T-helper 1 cell (primary cell): ENCODE measurements around the gene COA1.
"Not testable (repeated sequence)": the region's sequence is repeated elsewhere in the genome, so short reads cannot be mapped to it uniquely, and the experiment has no call there.

Experiments
- DNase-seq, 5 donors: peaks; one replicate each; pipeline ENCODE4 v3.0.0-alpha.2; 2012 to 2020

The COA1 gene

DNA sequence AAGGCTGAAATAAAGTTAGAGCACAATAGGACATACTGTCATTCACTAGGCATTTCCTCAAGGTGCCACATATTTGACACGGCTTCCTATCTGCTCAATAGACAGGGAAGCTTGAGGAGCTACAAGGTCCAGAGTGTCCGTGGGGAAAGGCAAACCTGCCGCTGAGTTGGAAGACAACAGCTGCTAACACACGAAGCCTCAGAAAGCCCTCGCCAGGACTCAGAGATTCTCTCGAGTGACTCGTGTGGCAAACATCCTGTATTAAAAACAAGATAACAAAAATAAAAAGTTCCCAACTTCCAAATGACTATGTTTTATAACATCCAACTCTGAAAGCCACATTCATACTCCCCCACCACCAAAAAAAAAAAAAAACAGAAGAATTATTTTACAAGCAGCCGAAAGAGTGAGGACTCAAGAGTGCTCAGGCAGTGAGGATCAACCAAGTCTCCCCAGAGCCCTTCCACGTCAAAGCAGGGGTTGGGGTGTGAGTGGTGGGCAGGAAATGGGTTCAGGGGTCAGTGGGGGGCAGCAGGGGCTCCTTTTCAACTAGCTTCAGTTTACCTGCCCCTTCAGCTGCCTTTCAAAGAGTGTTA, 78.8 kb downstream of the COA1 start:
- DNase-seq = peak in 1 of 5 donors; percentile 42

DNA sequence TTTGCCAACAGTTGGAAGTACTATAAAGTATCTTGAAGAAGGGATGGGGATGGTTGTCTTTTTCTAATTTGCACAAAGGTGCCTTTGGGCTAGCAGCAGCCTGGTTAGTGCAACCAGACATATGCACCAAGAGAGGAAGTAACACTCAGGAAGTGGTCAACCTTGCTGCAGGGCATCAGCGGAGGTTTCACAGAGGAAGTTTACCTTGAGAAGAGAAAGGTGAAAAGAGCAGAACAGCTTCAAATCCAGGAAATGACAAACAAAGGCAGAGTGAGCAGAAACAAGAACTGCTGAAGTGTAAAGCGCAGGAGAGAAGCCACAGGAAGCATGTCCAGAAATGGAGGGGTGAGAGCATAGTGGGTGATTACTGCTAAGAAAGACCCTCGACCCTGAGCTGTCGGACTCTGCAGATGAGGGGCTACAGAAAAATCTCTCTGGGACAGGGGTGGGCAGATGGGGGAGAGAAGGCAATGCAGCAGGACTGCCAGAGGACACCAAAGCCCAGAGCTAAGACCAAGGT, 79.5 kb downstream of the COA1 start:
- DNase-seq = peak; percentile 29 to 95 (median 56)

DNA sequence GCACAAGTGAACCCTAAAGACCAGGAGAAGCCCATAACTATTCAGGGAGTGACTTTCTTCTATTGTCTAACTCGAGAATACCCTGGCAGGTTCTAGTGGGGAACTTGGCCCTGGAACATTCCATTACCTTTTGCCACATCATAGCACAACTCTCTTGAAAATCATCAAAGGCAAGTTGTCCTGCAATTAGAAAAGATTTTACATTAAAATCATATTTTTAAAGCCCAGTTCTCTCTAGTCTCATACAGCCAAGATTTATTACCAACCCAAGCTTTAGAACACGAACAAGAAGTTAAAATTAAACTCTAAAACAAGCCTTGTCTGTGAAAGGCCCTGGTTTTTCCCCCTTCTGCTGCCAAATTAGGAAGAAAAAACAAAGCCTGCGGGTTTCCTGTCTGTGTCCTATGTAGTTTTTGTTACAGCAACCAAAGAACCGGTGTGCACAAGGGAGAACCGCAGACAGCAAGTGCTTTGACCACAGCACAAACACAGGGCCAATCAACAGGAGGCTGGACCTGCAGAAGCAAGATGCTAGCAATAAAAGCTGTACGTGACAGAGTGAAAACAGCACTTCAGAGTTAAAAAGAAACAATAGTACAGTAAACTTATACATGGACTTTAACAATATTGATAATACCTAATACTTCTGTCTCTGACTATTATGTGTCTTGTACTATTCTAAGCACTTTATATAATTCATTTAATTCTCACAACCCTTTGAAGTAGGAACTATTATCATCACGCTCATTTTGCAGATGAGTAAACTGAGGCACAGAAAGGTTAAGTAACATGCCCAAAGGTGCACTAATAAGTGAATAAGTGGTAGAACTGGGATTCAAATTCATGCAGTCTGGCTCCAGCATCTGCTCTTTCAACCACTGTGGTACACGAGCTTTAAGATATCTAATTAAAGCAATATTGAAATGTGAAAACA, 80.6 kb downstream of the COA1 start:
- peak; percentile 54 to 93 (median 69) for DNase-seq

DNA sequence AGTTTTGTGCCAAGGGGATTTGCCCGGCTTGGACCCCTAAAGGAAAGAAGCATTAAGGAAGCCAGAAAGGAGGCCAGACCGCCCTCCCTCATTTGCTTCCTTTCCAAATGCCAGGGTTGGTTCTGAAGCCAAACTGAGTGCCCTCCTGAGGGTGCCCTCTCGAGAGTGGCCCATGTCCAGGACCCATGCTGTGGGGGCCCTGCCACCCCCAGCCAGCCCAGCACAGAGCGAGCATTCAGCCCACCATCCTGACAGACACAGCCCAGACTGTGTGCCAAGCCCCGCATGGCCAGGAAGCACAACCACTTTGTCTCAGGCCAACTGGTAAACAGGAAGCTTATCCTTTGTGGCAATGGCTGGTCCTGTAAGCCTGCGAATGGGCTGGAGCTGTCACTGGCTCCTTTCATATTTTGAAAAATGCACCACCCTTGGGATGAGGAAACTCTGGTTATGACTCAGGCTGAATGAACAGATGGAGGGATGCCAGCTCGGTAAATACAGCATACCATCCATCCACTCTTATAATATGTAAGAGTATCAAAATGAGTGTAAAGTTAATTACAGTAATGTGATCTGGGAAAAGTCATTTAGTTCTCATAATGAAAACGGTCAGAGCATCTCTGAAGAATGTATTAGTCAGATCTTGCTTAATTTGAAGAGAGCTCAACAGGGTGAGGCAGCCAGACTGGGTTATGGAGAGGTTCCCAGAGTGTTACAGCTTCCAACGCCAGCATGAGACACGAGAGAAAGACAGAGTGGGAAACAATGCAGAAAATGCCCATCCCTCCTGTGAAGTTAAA, 81.5 kb downstream of the COA1 start:
- peak in 3 of 5 donors; percentile 21 to 83 (median 24) for DNase-seq

DNA sequence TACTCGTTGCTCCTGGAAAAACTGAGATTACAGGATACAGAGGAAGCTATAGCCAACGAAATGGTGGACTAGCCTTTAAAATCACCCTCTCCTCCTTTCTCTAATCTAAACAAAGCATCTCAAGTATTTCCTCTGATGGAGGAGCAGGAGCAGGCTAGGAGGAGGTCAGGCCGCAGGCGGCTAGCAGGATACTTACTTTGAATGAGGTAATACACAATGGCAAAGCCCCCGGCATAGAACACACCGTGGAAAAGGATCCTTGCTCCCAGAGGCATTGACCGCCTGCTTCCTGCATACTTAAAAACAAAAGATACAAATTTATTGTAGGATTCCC, 82.0 kb downstream of the COA1 start:
- no peak for DNase-seq

DNA sequence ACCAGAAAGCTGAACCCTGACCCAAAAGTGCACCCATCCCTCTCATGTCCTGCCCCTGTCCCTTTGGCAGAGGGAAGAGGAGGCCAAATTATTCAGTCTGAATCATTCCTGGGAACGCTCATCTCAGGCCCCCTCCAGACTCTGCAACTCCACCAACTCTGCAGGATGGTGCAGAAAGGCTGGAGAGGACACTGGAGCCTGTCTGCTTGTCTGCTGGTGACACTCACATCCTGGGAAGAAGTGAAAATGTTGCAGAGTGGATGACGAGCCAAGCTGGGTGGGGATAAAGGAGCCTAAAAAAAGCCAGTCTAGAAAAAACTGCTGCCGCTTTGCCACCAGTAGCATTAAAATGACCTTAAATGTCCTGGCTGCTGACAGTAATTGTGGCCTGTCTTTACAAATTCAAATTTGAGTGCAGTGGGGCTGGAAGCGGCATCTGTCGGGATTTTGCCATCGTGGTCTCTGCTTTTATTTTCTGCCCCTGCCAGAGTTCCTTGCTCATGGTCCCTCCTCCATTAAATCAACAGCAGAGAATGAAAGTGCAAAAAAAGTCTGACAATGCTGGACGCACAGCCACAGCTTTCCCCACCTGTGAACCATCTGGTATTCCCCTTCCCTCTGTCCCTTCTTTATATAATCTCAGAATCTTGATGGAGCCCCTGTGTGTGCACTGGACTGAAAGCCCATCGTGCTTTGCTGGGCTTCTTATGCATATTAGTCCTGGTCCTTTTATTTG, 82.6 kb downstream of the COA1 start:
- DNase-seq = no peak

DNA sequence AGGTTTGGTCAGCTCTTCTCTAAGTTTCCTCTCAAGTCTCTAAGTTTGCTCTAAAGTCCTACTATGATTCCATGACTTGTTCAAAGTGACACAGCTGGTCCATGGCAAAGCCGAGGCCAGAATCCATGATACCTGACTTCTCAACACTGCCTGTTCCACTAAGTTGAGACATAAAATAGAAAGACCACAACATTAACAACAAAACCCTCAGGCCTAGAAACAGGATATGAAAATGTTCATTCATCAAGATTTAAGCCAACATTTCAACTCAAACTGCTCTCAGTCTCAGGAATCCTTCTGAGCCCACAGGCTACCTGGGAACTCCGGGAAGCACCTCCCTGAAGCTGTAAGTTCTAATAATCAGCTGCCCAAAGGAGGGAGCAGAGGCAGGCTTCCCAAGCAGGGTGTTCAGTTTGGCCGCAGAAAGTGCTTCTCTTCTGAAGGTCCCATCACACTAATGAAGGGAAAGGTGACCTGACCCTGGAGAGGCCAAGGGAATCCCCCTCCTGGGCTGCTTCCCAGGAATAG, 83.6 kb downstream of the COA1 start:
- no peak for DNase-seq

DNA sequence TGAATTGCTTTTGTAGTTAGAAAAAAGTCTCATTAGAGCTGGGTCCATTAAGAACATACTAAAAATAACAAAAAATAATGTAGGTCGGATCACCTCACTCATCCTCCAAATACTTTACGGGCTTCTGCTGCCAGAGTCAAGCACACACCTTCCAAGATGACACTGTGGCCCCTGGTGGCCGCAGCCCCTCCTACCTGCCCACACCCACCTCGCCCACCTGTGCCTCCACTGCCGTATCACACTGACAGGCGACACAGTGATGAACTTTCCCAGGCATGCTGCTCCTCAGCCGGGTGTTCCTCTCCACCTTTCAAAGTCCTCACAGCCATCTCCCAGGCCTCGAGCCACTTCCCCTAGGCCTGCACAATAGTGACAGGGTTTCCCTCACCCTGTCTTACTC, 85.5 kb downstream of the COA1 start:
- DNase-seq = no peak

DNA sequence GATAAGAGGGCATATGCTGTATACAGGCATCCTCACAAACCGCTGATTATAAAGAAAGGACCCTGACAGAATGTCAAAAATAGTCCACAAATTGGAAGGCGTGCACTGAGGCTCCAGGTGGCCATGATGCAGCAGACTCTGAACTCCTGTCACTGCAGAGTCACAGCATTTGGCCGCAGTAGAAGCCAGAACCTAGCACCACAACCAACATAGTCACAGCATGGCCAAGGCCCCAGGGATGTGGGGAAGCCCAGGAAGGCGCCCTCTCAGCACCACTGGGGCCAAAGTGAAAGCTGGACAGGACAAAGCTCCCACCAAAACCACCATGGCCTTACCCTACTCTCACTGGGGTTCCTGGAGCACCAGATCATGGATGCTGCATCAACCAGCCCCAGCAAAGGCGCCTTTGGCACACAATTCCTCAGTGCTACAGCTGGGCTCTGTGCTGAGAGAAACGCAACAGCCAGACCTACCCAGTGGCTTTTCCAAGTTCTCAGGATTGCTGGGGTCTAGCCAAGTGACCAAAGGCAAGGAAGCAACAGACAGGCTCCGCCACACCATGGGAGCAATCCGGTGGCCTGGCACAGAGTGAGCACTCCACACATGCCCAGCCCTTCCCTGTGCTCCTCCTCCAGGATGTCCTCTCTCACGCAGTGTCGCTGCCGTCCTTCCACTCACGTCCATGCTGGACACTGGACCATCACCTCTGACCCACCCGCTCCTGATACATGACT, 86.3 kb downstream of the COA1 start:
- DNase-seq = no peak

DNA sequence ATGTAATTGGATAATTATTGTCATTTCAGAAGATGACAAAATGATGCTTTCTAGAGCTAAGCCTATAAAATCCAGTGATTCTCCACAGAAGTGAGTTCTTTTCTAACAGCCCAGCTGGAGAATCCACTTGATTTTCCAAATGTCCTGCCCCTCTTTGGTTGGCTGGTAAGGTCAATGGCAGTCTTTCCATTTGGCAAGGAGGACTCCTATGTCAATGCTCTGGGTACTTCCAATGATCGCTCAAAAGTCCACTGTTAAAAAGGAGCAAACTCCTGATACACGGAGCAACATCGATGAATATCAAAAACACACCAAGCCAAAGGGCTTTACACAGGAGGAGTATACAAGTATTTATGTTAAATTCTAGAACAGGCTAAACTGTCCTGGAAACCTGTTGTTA, 88.6 kb downstream of the COA1 start:
- DNase-seq = no peak

DNA sequence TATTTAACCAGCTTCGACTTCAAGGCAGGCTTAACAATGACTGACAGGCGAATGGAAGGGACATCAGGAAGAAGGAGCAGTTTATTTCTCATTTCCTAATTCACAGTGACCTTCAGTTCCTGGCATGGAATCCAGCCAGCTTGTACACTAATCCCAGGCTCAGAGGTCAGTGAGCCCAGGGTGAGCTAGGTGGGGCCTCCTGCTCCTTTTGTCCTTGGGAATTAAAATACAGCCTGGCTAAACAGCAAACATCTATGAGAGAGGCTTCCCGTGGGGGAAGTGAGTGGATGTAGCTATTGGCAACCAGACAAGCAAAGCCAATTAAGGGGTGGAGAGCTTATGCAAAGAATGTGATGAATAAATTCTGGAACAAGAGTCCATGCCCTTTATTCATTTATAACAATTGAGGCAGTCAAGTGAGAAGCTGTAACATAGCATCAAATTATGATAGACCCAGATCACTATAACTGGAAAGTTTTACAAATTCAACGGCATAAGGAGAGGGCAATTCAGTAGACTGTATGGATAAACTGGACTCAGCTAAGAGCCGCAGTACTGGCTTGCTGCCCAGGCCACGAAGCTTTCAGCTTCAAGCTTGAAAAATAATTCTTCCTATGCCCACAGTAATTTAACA, 89.3 kb downstream of the COA1 start:
- DNase-seq = no peak

DNA sequence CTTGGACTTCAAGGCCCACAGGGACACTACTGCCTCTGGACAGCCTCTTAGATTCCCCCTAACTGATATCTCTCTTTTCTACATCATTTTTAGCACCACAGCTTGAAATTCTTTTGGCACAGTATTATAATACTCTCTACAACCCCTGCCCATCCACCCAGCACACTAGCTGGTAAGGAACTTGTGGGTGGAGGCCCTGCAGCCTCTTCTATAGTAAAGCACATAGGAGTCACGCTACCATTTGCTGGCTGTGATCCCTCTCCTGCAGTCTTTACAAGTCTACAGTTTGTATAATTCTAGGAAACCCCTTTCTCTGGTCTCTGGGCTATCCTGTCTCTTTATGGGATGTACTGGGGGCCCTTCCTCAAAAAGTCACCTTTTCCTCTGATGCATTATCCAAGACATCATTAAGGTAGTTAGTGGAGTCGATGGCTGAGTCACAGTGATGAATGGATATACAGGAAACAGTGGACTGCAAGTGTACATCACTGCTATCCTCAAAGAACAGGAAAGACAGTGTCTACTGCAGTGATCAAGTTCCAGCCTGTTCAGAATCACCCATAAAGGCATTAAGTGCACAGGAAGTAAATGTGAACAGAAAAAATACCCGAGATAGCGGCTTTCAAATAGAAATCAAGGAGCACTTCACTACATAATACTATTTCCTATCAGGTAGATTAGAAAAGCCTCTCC, 92.1 kb downstream of the COA1 start:
- peak in 1 of 5 donors; percentile 37 for DNase-seq

DNA sequence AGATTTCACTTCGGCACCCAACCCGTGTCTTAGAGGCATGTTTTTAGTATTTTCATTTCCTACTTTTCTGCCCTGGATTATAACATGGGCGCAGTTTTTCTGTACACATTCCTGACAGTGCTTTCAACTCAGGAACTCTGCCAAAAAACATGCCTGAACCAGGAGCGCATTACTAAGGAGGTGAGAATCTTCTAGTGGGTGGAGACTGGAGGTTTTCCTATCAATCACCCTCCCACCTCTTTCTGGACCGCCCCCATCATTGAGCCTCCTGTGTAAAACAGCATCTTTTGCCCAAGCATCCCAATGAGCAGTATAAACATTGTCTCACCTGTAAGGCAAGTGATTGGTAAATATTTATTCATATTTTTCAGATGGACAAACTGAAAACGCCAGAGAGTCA, 93.2 kb downstream of the COA1 start:
- DNase-seq = no peak

DNA sequence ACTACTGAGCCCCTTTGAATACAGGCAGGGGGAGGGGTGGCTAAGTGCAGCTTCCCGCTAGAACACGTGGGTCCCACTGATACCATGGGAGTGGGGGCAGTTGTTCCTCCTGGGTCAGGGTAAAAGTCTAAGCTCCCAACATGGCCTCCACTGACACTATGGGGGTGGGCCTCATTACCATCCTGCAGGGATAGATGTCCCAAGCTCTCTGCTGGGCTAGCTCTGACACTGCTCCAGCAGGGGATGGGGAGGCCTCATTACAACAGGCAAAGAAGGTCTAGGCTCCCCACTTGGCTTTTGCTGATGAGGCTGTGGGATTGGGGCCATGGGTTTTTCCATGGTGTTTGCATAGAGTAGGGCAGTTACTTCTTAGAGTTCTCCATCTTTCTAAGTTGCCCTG, 94.9 kb downstream of the COA1 start:
- DNase-seq = no peak

DNA sequence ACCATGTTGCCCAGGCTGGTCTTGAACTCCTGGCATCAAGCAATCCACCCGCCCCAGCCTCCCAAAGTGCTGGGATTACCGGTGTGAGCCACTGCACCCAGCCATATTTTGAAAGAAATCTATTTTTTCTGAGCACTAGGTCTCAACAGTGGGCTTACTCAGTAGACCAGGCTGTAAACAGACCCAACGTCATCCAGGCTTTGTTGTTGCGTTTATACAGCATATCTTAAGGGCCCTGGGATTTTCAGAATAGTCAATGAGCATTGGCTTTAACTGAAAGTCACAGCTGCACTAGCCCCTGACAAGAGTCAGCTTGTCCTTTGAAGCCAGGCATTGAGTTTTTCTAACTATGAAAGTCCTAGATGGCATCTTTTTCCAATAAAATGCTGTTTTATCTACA, 96.6 kb downstream of the COA1 start:
- DNase-seq = no peak

DNA sequence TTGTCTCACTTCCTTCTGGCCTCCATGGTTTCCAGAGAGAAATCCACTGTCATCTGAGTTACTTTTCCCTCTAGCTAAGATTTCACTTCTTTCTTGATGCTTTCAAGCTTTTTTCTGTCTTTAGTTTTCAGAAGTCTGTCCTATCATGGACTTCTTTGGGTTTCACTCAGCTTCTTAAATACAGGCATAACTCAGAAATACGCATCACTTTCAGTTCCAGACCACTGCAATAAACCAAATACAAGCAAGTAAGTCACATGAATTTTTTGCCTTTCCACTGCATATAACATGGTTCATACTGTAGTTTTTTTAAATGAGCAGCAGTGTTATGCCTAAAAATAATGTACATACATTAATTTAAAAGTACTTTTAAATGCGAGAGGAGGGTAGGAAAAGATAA, 97.8 kb downstream of the COA1 start:
- DNase-seq = no peak

DNA sequence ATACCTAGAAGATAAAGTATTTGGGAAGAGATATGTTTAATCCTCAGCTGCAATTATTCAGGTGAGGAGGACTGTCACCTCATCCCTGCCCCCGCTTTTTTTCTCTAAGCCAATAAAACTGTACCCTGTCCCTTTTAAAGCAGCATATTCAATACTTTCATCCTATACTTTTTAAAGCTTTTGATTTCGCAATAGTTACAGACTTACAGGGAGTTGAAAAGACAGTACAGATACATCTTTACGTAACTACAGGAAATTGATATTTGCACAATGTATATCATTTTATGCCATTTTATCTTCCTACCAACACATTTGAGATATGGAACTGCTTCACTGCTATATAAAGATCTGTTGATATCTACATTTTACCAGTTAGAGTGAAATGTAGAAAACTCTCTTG, 98.8 kb downstream of the COA1 start:
- DNase-seq = no peak

DNA sequence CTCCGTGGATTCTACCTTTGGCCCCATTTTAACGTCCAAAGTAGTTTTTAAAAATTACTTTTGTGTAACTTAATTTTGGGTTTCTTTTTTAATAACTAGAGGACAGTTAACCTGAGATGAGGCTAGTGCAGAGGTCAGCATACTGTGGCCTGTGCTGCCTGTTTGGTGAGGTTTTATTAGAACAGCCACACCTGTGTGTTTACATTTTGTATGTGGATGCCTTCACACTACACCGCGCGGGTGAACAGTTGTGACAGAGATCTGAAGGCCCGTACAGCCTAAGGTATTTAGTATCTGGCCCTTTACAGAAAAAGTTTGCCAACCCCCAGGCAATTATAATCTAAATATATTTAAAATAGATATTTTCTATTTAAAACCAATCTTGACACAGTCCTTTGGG, 99.5 kb downstream of the COA1 start:
- DNase-seq = no peak

DNA sequence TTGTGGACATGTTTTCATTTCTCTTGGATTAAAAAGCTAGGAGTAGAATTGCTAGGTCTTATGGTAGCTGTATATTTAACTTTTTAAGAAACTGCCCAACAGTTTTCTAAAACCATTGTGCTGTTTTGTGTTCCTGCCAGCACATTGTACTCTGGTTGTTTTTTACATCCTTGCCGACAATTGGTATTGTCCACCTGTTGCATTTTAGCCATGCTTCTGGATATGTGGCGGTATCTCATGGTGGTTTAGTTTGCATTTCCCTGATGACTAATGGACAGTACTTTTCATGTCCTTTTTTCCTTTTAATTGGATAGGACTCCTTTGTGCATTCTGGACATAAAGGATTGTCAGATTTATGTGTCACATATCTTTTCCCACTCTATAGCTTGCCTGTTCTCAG, 100.9 kb downstream of the COA1 start:
- no peak for DNase-seq

DNA sequence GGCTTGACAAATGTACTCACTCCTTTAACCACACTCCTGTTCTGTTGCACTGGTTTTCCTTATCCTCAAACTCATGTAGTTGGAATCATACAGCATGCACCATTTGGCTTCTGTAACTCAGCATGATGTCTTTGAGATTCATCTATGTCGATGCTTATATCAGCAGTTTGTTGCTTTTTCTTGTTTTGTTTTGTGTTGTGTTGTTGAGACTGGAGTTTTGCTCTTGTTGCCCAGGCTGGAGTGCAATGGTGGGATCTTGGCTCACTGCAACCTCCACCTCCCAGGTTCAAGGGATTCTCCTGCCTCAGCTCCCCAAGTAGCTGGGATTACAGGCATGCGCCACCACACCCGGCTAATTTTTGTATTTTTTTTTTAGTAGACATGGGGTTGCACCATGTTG, 101.5 kb downstream of the COA1 start:
- not testable (repeated sequence) for DNase-seq

DNA sequence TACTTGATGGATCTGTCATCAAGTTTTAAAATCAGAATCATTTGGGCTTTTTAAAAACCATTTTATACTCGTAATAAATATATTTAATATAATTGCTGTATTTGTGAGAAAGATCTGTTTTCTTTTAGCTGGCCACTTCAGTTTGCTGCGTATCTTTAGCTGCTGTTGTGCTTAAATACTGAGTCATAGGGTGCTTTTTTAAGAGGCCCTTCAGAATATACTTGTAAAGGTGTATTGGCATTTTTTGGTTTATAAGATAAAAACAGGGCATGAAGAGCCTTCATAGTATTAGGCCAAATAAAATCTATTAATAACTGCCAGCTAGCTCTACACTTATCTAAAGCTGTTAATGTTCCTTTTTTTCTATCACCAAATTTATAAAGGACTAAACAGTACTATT, 102.6 kb downstream of the COA1 start:
- no peak for DNase-seq
